Activated CD8-positive, alpha-beta T cell treated with anti-CD3 and anti-CD28 coated beads for 36 hours (primary cell): ENCODE data around the gene AGAP1. TPM values are rescaled to one million over a fixed set of nuclear protein-coding genes. Genes with fewer than 3 reads are reported as not detected.

Source experiments
- ATAC-seq: fragments of 200-7000 bp; cut with Tn5 transposase; one replicate; pipeline ENCODE4 v1.10.0; 2021; ENCODE audit warnings: mild to moderate bottlenecking, moderate library complexity
- CTCF ChIA-PET: fragments of 350-600 bp; sonication (Branson Sonifier 250); formaldehyde crosslinking; loops from one replicate; lab custom pipeline; 2021; ENCODE audit warnings: antibody characterized with exemption; lab: Charles Lee
- POLR2A ChIA-PET: fragments of 350-600 bp; sonication (Branson Sonifier 250); formaldehyde crosslinking; loops from one replicate; lab custom pipeline; 2021; ENCODE audit warnings: antibody characterized with exemption; lab: Charles Lee
- DNase-seq: peaks from one replicate; pipeline ENCODE4 v3.0.0-alpha.2; 2020
- H3K27ac Mint-ChIP-seq: one replicate; pipeline ENCODE4 v1.8.0; 2021; ENCODE audit warnings: mild to moderate bottlenecking, mixed read lengths
- H3K27me3 Mint-ChIP-seq: one replicate; pipeline ENCODE4 v1.8.0; 2021; ENCODE audit warnings: mixed read lengths
- H3K36me3 Mint-ChIP-seq: one replicate; pipeline ENCODE4 v1.8.0; 2021; ENCODE audit warnings: low read depth, mixed read lengths
- H3K4me1 Mint-ChIP-seq: one replicate; pipeline ENCODE4 v1.8.0; 2021; ENCODE audit warnings: low read depth, mixed read lengths
- H3K4me3 Mint-ChIP-seq: one replicate; pipeline ENCODE4 v1.8.0; 2021; ENCODE audit warnings: mild to moderate bottlenecking, moderate library complexity, mixed read lengths
- H3K9me3 Mint-ChIP-seq: one replicate; pipeline ENCODE4 v1.8.0; 2021; ENCODE audit warnings: mixed read lengths
- CTCF ChIP-seq: fragments of 200-600 bp; IDR thresholded peaks from one replicate; pipeline ENCODE4 v1.8.0; 2022; ENCODE audit warnings: antibody characterized with exemption, mild to moderate bottlenecking
- intact Hi-C: fragments of 100-400 bp; cut with micrococcal nuclease; formaldehyde crosslinking; loops from one replicate; pipeline ENCODE4 v1.10.0; 2022
- total RNA-seq, 2 experiments: library from RNA; stranded (reverse); gene quantifications; one replicate each; pipeline ENCODE4 v1.2.3, GENCODE V29; 2021

The AGAP1 gene
- total RNA-seq, 2 experiments from 2014 or later = 2.5 to 2.9 TPM

- H3K36me3 Mint-ChIP-seq = no peaks in the 10 kb centered on the region
- no peak overlapping the region for H3K4me3 Mint-ChIP-seq
- H3K4me1 Mint-ChIP-seq = no peaks in the 10 kb centered on the region
- peak; percentile 74 for ATAC-seq
- H3K27me3 Mint-ChIP-seq = peaks cover 46% of the 10 kb centered on the region
- no peak for TF ChIP-seq CTCF
- DNase-seq = peak; percentile 37
- POLR2A ChIA-PET = no interaction called here
- no peaks in the 10 kb centered on the region for H3K9me3 Mint-ChIP-seq
- CTCF ChIA-PET = no interaction called here
- H3K27ac Mint-ChIP-seq = no peak overlapping the region
- intact Hi-C loops = no loop called here
Measured at GRCh38 chr2:235669269-235669831, 175.5 kb downstream of the AGAP1 start.

- ChIA-PET POLR2A (no interaction called here), CTCF (no interaction called here)
- H3K36me3 Mint-ChIP-seq = no peaks in the 10 kb centered on the region
- no peak overlapping the region for H3K27ac Mint-ChIP-seq
- DNase-seq (no peak), ATAC-seq (no peak)
- H3K4me3 Mint-ChIP-seq = no peak overlapping the region
- TF ChIP-seq CTCF = no peak
- intact Hi-C loops = loop anchor here (10.0 kb wide), 1 partner anchor 495 kb away; the partner anchor contains the start of gene GBX2
- peaks cover 42% of the 10 kb centered on the region for H3K27me3 Mint-ChIP-seq
- no peaks in the 10 kb centered on the region for H3K9me3 Mint-ChIP-seq
- H3K4me1 Mint-ChIP-seq = no peaks in the 10 kb centered on the region
Measured at GRCh38 chr2:235669983-235670962, 176.4 kb downstream of the AGAP1 start.

- no peaks in the 10 kb centered on the region for H3K9me3 Mint-ChIP-seq
- DNase-seq (no peak), ATAC-seq (no peak)
- peaks cover 36% of the 10 kb centered on the region for H3K27me3 Mint-ChIP-seq
- ChIA-PET POLR2A (no interaction called here), CTCF (no interaction called here)
- no peak overlapping the region for H3K4me3 Mint-ChIP-seq
- no peak for TF ChIP-seq CTCF
- no peaks in the 10 kb centered on the region for H3K36me3 Mint-ChIP-seq
- H3K27ac Mint-ChIP-seq = no peak overlapping the region
- H3K4me1 Mint-ChIP-seq = no peaks in the 10 kb centered on the region
- intact Hi-C loops = loop anchor here (10.0 kb wide), 1 partner anchor 494 kb away; the partner anchor contains the start of gene GBX2
Measured at GRCh38 chr2:235670974-235671787, 177.3 kb downstream of the AGAP1 start.

GRCh38 chr2:235672720-235673119 is 178.9 kb downstream of the AGAP1 start:
- Mint-ChIP-seq H3K9me3 (no peaks in the 10 kb centered on the region), H3K27ac (no peak overlapping the region), H3K27me3 (peaks cover 27% of the 10 kb centered on the region), H3K4me1 (no peaks in the 10 kb centered on the region), H3K4me3 (no peak overlapping the region), H3K36me3 (no peaks in the 10 kb centered on the region)
- DNase-seq (no peak), ATAC-seq (no peak)
- CTCF ChIA-PET = no interaction called here
- POLR2A ChIA-PET = no interaction called here
- intact Hi-C loops = loop anchor here (10.0 kb wide), 1 partner anchor 492 kb away; the partner anchor contains the start of gene GBX2
- TF ChIP-seq CTCF = no peak
